ENCODE data around the gene SLC8A1. TPM values are rescaled to one million over a fixed set of nuclear protein-coding genes. Genes with fewer than 3 reads are reported as not detected.

SLC8A1 gene
- total and polyA plus RNA-seq, 12 donors: 0.54 to 128 (median 18.5) TPM

- no peaks in the 10 kb centered on the region for H3K36me3 ChIP-seq (replicated peaks in 1 of 2)
These were observed 177.6 kb downstream of the SLC8A1 start for GRCh38 chr2:40274270-40274669.

GRCh38 chr2:40273734-40274182 is 178.1 kb downstream of the SLC8A1 start:
- TF ChIP-seq POLR2A (IDR thresholded peaks at IDR 0.05): no peak
- no peak for TF ChIP-seq CTCF (IDR thresholded peaks at IDR 0.05)
- intact Hi-C loops (cut with DNase I): no loop called here
- DNase-seq: peak in 2 of 7 donors; percentile 23 to 32
- Histone ChIP-seq H3K9me3 (replicated peaks in 1 of 3) (no peaks in the 10 kb centered on the region), H3K27ac (no peak overlapping the region), H3K4me3 (no peak overlapping the region), H3K36me3 (replicated peaks in 1 of 2) (no peaks in the 10 kb centered on the region), H3K27me3 (no peaks in the 10 kb centered on the region), H3K4me1 (replicated peaks in 1 of 2) (peaks cover 8 to 12% of the 10 kb centered on the region in 2 donors)
- WGBS, 4 donors: 44 to 62% (median 58%) methylated on average over 6 of the region's 6 CpGs

More at GRCh38 chr2:40274270-40274669, 177.6 kb downstream of the SLC8A1 start:
- Histone ChIP-seq H3K27ac (no peak overlapping the region), H3K4me3 (no peak overlapping the region), H3K9me3 (replicated peaks in 1 of 3) (no peaks in the 10 kb centered on the region), H3K27me3 (no peaks in the 10 kb centered on the region), H3K4me1 (replicated peaks in 1 of 2) (peaks cover 12 to 13% of the 10 kb centered on the region in 2 donors)
- WGBS, 4 donors: 86 to 90% (median 87%) methylated on average over 4 of the region's 4 CpGs
- no peak for TF ChIP-seq CTCF (IDR thresholded peaks at IDR 0.05)
- TF ChIP-seq POLR2A (IDR thresholded peaks at IDR 0.05): no peak
- no peak for DNase-seq
- intact Hi-C loops (cut with DNase I): no loop called here

GRCh38 chr2:40271094-40271493 is 180.8 kb downstream of the SLC8A1 start:
- H3K27ac ChIP-seq: no peak overlapping the region
- no peak for TF ChIP-seq CTCF (IDR thresholded peaks at IDR 0.05)
- no peak for TF ChIP-seq POLR2A (IDR thresholded peaks at IDR 0.05)
- no peak for DNase-seq
- no peak overlapping the region for H3K4me3 ChIP-seq
- intact Hi-C loops (cut with DNase I): no loop called here
- no peaks in the 10 kb centered on the region for H3K9me3 ChIP-seq (replicated peaks in 1 of 3)
- no peaks in the 10 kb centered on the region for H3K27me3 ChIP-seq
- WGBS, 4 donors: 83 to 89% (median 87%) methylated on average over 6 of the region's 6 CpGs
- H3K4me1 ChIP-seq (replicated peaks in 1 of 2): peaks cover 8 to 12% of the 10 kb centered on the region in 2 donors
- H3K36me3 ChIP-seq (replicated peaks in 1 of 2): no peaks in the 10 kb centered on the region

GRCh38 chr2:40270372-40270771 is 181.5 kb downstream of the SLC8A1 start:
- Histone ChIP-seq H3K4me3 (no peak overlapping the region), H3K27ac (no peak overlapping the region), H3K27me3 (no peaks in the 10 kb centered on the region), H3K9me3 (replicated peaks in 1 of 3) (no peaks in the 10 kb centered on the region), H3K36me3 (replicated peaks in 1 of 2) (no peaks in the 10 kb centered on the region), H3K4me1 (replicated peaks in 1 of 2) (peaks cover 12 to 13% of the 10 kb centered on the region in 2 donors)
- no peak for DNase-seq
- TF ChIP-seq POLR2A (IDR thresholded peaks at IDR 0.05) (no peak), CTCF (IDR thresholded peaks at IDR 0.05) (no peak)
- 82 to 100% (median 92%) methylated on average over 2 of the region's 2 CpGs for WGBS, 4 donors
- intact Hi-C loops (cut with DNase I): no loop called here

Measured in adrenal gland (tissue), 12 donors.